ENCODE results near the gene FARSA.
"Not testable (repeated sequence)": the region's sequence is repeated elsewhere in the genome, so short reads cannot be mapped to it uniquely, and the experiment has no call there.

The FARSA gene

DNA sequence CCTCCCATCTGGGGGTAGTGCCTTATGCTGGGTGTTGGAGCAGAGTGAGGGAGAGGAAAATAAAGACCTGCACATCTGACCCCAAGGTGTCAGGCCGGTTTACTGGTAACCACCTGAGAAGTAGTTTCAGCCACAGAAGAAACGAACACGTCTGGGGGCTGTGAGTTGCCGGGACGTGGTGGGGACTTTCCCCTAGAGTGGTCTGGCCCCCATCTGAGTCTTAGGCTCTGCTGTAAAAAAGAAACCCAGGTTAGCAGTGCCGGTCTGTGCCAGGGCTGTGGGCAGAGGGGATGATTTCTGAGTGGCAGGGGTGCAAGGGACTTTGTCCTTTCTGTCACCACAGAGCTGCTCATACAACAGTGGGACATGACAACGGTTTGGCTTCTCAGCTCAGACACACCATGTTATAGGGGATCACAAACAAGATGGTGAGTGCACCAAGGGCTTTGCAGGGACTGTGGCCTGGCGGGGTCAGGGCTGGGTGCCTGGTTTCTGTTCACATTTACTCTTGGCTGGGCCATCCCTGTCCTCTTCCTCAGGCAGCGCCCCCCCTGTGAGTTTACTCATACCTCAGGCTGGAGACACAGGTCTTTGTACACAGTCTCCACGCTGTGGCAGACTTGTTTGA lies 33.5 kb downstream of the FARSA start:
- Histone ChIP-seq H3K9me3 (ENCODE audit: severe bottlenecking) (no peaks in the 10 kb centered on the region), H3K27ac (ENCODE audit: poor library complexity, severe bottlenecking) (no peak overlapping the region), H3K36me3 (ENCODE audit: low read depth) (no peaks in the 10 kb centered on the region), H3K4me3 (ENCODE audit: severe bottlenecking) (no peak overlapping the region), H3K27me3 (ENCODE audit: insufficient read depth, poor library complexity, severe bottlenecking) (no peaks in the 10 kb centered on the region), H3K4me1 (ENCODE audit: insufficient read depth, poor library complexity, severe bottlenecking) (no peaks in the 10 kb centered on the region)
- ATAC-seq (ENCODE audit: low read depth) (peak; percentile 17; the same call in 1 of the 3 replicates), DNase-seq (ENCODE audit: low spot score) (no peak)
- no peak for TF ChIP-seq CTCF (IDR thresholded peaks at IDR 0.05; ENCODE audit: poor library complexity, severe bottlenecking)

DNA sequence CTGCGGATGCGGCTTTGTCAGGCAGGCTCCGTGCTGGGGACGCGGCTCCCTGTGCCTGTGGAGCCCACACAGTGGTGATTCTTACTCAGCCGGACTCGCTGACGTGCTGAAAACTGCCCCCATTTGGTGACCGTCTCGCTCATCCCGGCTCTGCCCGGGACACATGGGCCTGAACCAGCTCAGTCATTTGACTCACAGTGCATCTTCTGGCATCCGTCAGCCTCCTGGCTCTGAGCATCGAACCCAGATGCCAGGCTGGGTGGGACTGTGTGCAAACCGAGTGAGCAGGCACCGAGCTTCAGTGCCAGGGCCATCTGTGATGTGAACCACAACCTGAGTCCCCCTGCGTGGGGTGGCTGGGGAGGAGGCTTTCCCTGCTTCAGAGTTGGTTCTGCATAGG lies 37.1 kb downstream of the FARSA start:
- no peaks in the 10 kb centered on the region for H3K27me3 ChIP-seq (ENCODE audit: insufficient read depth, poor library complexity, severe bottlenecking)
- DNase-seq (ENCODE audit: low spot score): no peak
- no peak overlapping the region for H3K27ac ChIP-seq (ENCODE audit: poor library complexity, severe bottlenecking)
- no peak for TF ChIP-seq CTCF (IDR thresholded peaks at IDR 0.05; ENCODE audit: poor library complexity, severe bottlenecking)
- no peak overlapping the region for H3K4me3 ChIP-seq (ENCODE audit: severe bottlenecking)
- H3K4me1 ChIP-seq (ENCODE audit: insufficient read depth, poor library complexity, severe bottlenecking): no peaks in the 10 kb centered on the region
- H3K36me3 ChIP-seq (ENCODE audit: low read depth): no peaks in the 10 kb centered on the region
- ATAC-seq (ENCODE audit: low read depth): no peak
- H3K9me3 ChIP-seq (ENCODE audit: severe bottlenecking): no peaks in the 10 kb centered on the region

- no peak for TF ChIP-seq CTCF (IDR thresholded peaks at IDR 0.05; ENCODE audit: poor library complexity, severe bottlenecking)
- no peaks in the 10 kb centered on the region for H3K36me3 ChIP-seq (ENCODE audit: low read depth)
- no peak for DNase-seq (ENCODE audit: low spot score)
- no peak overlapping the region for H3K27ac ChIP-seq (ENCODE audit: poor library complexity, severe bottlenecking)
- no peak overlapping the region for H3K4me3 ChIP-seq (ENCODE audit: severe bottlenecking)
- no peak for ATAC-seq (ENCODE audit: low read depth)
- no peaks in the 10 kb centered on the region for H3K9me3 ChIP-seq (ENCODE audit: severe bottlenecking)
- no peaks in the 10 kb centered on the region for H3K4me1 ChIP-seq (ENCODE audit: insufficient read depth, poor library complexity, severe bottlenecking)
- H3K27me3 ChIP-seq (ENCODE audit: insufficient read depth, poor library complexity, severe bottlenecking): no peaks in the 10 kb centered on the region
These were observed 39.9 kb downstream of the FARSA start for GRCh38 chr19:12893582-12893981.

- Histone ChIP-seq H3K27me3 (ENCODE audit: insufficient read depth, poor library complexity, severe bottlenecking) (no peaks in the 10 kb centered on the region), H3K4me1 (ENCODE audit: insufficient read depth, poor library complexity, severe bottlenecking) (no peaks in the 10 kb centered on the region), H3K27ac (ENCODE audit: poor library complexity, severe bottlenecking) (no peak overlapping the region), H3K4me3 (ENCODE audit: severe bottlenecking) (peak overlapping the region; percentile 59), H3K36me3 (ENCODE audit: low read depth) (no peaks in the 10 kb centered on the region), H3K9me3 (ENCODE audit: severe bottlenecking) (no peaks in the 10 kb centered on the region)
- ATAC-seq (ENCODE audit: low read depth) (no peak), DNase-seq (ENCODE audit: low spot score) (no peak)
- no peak for TF ChIP-seq CTCF (IDR thresholded peaks at IDR 0.05; ENCODE audit: poor library complexity, severe bottlenecking)
These were observed 41.9 kb downstream of the FARSA start for GRCh38 chr19:12891553-12892021.

DNA sequence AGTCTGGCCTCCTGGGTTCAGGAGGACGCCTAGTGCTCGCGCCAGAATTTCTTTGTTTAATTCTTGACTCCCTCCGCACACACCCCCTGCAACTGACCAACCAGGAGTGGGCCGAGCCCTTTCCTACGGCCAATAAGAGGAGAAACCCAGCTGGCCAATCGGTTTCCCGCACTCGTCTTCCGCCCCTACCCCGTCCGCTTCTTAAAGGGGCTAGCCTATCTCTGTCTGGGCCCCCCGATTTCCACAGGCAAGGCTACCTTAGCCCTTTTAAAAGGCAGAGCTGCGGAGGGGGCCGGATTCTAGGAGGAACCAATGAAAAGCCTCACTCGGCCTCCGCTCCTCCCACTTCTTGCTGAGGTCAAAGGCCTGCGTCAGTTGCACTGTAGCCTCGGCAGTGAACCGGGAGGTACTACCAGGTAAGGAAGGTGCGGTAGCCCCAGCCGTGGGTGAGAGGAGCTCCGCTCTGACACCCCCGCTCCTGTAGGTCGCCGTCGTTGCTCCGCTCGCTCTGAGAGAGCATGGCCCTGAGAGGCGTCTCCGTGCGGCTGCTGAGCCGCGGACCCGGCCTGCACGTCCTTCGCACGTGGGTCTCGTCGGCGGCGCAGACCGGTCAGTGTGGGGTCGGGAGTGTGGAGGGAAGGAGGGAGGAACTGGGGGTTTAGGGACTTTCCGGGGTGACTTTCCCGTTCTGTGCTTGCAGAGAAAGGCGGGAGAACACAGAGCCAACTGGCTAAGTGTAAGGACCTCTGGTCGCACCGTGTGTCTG lies 42.5 kb downstream of the FARSA start, which contains the start of gene GCDH:
TSS of gene GCDH (plus strand) at position 374 of the 766 bp plus-strand sequence. CDS start at position 519, 145 bp downstream.
- Histone ChIP-seq H3K36me3 (ENCODE audit: low read depth) (no peaks in the 10 kb centered on the region), H3K4me3 (ENCODE audit: severe bottlenecking) (peak within 1 kb of the TSS; percentile 59), H3K27me3 (ENCODE audit: insufficient read depth, poor library complexity, severe bottlenecking) (no peaks in the 10 kb centered on the region), H3K4me1 (ENCODE audit: insufficient read depth, poor library complexity, severe bottlenecking) (no peaks in the 10 kb centered on the region), H3K9me3 (ENCODE audit: severe bottlenecking) (no peaks in the 10 kb centered on the region), H3K27ac (ENCODE audit: poor library complexity, severe bottlenecking) (no peak within 1 kb of the TSS)
- ATAC-seq (ENCODE audit: low read depth) (peak; percentile 98), DNase-seq (ENCODE audit: low spot score) (peak; percentile 99)
- TF ChIP-seq CTCF (IDR thresholded peaks at IDR 0.05; ENCODE audit: poor library complexity, severe bottlenecking): no peak

DNA sequence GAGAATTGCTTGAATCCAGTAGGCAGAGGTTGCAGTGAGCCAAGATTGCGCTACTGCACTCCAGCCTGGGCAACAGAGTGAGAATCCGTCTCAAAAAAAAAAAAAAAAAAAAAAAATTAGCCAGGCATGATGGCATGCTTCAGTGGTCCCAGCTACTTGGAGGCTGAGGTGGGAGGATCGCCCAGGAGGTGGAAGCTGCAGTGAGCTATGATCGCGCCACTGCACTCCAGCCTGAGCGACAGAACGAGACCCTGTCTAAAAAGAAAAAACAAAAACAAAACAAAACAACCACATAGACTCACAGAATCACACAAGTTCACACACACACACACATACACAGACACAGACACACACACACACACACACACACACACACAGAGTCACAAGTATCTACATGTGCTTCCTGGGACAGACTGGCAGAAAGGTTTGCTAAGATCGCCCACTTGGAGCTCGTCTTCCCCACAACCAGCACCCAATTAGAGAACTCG lies 43.2 kb downstream of the FARSA start:
- H3K9me3 ChIP-seq (ENCODE audit: severe bottlenecking); ATAC-seq (ENCODE audit: low read depth); H3K27me3 ChIP-seq (ENCODE audit: insufficient read depth, poor library complexity, severe bottlenecking); DNase-seq (ENCODE audit: low spot score); H3K36me3 ChIP-seq (ENCODE audit: low read depth); H3K4me1 ChIP-seq (ENCODE audit: insufficient read depth, poor library complexity, severe bottlenecking); H3K27ac ChIP-seq (ENCODE audit: poor library complexity, severe bottlenecking): not testable (repeated sequence)
- peak overlapping the region; percentile 59 for H3K4me3 ChIP-seq (ENCODE audit: severe bottlenecking)
